CD4-positive, alpha-beta T cell treated with Interleukin-4 for 4 hours (primary cell): ENCODE measurements around the gene RNF183.

Experiments used
- DNase-seq: peaks from one replicate; pipeline ENCODE4 v3.0.0-alpha.2; 2020

Gene RNF183

GRCh38 chr9:113302792-113303418 lies at the start of gene RNF183:
TSS of gene RNF183 (minus strand) at chr9:113303376. CDS start at chr9:113298184, 5,192 bp downstream.
- no peak for DNase-seq

DNA sequence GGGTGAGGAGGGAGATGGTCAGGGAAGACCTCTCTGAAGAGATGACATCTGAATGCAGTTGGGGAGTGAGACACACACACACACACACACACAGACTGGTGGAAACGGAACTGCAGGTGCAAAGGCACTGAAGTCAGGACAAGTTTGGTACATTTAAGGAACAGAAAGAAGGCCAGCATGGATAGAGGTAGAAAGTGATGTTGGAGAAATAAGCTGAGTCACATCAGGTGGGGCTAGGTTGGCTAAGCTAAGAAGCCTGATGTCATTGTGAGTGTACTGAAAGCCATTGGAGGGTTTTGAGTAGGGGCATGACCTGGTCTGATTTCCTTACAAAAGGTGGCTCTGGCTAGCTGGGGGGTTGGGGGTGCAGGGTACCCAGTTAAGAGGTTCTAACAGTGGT lies 49.2 kb upstream of the RNF183 start:
- no peak for DNase-seq

GRCh38 chr9:113352006-113352405 lies 48.8 kb upstream of the RNF183 start:
- no peak for DNase-seq

DNA sequence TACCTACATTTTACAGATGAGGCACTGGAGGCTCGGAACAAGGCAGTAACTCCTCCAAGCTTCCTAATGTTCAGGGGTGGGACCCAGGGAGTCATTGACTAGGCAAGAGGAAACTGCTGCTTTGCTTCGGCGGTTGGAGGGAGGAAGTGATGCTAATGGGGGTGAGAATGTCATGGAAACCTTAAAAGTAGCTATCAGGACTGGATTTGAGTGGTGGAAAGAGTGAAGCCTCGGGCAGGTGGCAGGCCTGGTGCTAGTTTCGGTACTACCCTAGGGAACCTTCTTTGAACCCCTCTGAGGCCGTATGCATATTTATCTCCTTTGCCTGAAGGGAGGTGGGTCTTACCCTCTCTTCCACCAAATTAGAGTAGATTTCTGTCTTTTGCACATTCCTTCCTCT lies 47.8 kb upstream of the RNF183 start:
- DNase-seq = peak; percentile 26

GRCh38 chr9:113350107-113350661 lies 47.0 kb upstream of the RNF183 start:
- no peak for DNase-seq

GRCh38 chr9:113349445-113350094 lies 46.4 kb upstream of the RNF183 start, which contains the start of gene BSPRY:
TSS of gene BSPRY (plus strand) at chr9:113349541. CDS start at chr9:113349580, 39 bp downstream.
- peak; percentile 12 for DNase-seq

DNA sequence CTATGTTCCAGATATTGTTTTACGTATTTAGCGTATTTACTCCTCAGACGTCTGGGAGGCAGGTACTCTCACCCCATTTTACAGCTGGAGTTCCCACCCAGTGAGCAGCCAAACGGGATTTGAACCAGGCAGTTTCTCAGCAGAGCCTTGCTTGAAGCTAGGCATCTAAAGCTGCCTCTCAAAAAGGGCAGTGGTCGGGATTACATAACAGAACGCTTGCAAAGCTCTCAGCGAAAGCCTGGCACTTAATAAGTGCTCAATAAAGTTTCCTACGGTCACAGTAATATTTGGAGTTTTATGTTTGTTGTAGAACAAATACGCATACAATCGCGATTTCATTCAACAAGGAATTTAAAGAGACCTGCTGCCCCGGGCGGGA lies 45.9 kb upstream of the RNF183 start:
- DNase-seq = no peak

DNA sequence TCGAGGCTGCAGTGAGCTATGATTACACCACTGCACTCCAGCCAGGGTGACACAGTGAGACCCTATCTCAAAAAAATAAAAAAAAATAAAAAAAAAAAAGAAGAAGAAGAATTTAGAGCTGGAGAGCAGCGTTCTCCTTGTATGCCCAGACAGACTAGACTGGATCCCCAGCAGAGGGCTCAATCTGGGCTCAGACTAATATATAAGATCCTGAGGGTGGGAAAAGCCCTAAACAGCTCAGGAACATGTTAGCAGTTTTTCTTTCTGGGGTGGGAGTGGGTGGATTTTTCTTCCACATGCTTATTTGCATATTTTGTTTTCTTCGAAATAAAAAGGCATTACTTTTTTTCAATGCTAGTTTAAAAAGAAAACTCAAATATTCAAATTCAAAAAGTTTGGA lies 45.3 kb upstream of the RNF183 start:
- no peak for DNase-seq

- DNase-seq = no peak
These were observed 42.5 kb upstream of the RNF183 start for GRCh38 chr9:113345671-113346070.

GRCh38 chr9:113345190-113345589 lies 42.0 kb upstream of the RNF183 start:
- DNase-seq = no peak

- DNase-seq = no peak
These were observed 40.6 kb upstream of the RNF183 start for GRCh38 chr9:113343732-113344231.

DNA sequence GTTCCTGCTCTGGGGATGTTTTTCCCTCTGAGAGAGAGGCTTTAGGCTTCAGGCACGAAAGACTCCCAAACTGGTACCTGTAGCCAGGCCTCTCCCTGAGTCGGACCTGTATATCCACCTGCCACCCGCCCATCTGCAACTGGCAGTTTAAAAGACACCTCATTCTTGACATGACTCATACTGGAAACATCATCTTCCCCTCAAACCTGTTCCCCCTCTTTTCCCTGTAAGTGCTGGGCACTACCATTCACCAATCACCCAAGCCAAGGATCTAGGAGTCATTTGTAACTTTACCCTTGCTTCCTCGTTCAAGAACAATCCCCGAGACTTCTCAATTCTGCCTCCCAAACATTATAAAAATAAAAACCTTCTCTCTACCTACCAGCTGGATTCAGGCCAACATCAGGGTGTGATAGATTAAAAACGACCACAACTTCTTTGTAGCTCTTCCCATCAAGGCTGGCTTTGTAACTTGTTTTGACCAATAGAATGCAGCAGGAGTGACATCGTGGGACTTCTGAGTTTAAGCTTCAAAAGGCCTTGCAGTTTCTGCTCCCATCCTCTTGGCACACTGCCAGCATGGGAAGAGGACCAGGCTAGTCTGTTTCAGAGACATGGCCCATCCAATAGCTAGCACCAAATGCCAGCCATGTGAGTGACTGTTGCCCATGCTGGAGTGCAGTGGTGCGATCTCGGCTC lies 38.7 kb upstream of the RNF183 start:
- peak; percentile 18 for DNase-seq

DNA sequence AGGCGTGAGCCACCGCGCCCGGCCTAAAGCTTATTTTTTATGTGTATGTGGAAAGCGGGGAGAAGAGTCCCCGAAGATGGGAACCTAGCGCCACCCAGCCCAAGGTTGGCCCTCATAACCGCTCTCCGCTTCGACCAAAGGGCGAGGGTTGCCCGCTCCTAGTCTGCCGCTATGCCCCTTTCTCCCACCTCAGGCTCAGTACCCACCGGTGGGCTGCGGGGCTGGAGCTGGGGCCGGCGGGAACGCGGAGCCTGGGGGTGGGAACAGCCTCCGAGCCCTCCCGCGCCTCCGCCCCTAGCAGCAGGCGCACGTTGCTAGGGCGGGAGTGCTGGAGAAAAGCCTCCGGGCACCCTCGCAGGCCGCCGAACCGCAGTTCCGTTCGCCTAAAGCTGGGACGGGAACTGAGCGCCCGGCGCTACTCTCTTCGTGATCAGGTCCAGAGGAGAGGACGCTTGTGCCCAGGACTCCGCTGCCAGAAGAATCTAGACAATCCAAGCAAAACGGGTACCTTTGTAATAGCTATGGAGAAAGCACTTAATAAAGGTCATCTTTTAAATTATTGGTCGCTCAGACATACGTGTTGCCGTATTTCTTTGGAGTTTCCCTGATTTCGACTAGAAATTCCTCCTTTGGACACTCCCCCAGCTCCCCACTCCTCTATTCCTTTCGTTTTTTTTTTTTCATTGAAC lies 37.0 kb upstream of the RNF183 start, which contains the start of gene WDR31:
WDR31 (minus strand) TSS at position 265 of the 689 bp plus-strand sequence. CDS start 8,253 bp downstream, outside the sequence.
- DNase-seq = peak; percentile 77

DNA sequence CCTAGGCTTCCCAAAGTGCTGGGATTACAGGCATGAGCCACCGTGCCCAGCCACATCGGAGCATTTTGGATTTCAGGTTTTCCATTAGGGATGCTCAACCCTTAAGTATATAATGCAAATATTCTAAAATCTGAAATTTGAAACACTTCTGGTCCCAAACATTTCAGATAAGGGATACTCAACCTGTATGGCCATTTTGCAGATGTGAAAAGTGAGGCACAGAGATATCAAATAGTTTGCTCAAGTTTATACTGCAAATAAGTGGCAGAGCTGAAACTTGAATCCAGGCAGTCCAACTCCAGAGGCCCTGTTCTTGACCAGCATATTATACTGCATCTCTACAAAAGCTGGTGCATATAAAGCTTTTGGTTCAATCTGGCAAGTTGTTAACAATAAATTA lies 34.5 kb upstream of the RNF183 start:
- DNase-seq = no peak

DNA sequence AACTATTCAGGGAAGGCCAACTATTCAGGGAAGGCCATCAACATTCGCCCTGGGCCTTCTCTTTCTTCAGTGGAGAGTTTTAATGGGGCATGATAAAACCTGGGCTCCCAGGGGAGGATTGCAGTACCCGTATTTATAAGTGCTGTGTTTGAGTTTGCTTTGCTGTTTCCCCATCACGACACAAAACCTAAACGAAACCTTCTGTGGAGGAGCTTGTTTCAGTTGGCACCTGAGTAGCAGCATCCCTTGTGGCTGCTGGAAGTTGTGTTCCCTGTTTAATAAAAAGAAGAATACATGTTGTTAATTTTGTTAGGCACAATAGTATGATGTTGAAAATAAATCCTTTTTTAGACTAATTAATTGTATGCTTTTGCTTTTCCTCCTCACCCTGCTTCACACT lies 28.6 kb upstream of the RNF183 start:
- DNase-seq = no peak

DNA sequence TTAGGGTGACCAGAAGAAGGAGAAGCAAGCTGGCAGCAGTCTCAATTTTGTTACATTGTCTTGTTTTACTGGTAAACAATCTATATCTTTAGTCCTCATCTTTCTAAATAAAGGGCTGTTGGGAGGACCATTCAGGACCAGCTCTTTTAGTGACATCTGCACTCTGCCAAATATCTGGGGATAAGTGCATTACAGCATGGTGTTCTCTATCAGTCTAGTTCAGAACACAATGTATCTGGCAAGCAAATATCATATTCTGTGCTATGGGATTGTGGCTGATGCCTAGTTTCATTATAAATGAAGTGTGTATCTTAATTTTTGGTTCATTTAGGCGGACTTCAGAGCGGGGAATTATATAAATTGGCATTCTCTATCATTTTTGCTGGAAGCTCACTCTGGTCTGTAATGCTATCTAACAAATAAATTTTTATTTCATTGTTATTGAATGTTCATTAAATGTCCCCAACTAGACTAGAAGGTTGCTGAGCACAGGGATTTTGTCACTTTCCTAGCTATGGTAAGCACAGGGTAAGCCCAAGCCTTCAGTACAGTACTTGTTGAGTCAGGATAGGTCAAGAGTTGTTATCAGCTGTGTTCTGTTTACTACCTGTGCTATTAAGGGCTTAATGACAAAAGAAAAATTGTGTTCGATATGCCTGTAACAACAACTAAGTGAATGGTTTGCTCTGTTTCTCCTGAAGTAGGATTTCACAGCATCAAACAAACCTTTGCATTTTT lies 25.0 kb upstream of the RNF183 start:
- DNase-seq = no peak

- no peak for DNase-seq
These were observed 23.1 kb upstream of the RNF183 start for GRCh38 chr9:113326230-113326629.

- DNase-seq = no peak
These were observed 19.5 kb upstream of the RNF183 start for GRCh38 chr9:113322671-113323070.

DNA sequence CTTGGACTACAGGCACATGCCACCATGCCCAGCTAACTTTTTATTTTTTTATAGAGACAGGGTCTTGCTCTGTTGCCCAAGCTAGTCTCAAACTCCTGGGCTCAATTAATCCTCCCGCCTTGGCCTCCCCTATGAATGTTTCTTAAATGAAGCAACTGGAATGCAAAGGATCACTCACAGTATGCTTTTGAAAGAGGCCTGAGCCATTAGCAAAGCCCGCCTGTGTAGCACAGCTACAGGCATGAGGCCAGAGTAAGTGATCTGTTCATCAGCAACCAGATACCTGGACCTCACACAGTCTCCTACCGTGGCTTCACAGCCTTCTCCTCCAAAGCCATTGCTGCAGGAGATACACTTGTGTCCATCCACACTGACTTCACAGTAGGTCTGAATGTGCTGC lies 16.9 kb upstream of the RNF183 start:
- no peak for DNase-seq

- no peak for DNase-seq
These were observed 15.9 kb upstream of the RNF183 start for GRCh38 chr9:113319054-113319453.

- no peak for DNase-seq
These were observed 14.6 kb upstream of the RNF183 start for GRCh38 chr9:113317777-113318176.

DNA sequence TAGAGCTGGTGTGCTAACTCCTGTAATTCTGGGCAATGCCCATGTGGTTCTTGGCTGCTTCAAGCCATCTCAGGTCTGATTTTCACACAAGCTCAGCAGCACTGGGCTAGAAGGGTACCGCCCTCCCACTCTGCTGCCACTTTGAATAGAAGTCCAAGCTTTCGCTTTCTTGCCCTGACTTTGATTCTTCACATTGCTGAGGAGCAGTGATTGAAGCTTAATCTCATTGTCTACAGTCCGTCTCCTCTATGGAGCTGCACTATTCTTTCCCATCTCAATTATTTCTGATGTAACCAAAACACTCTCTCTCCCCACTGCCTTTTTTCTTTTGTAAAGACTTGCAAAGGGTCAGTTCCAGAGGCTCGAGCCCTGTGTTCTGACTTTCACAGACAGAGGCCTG lies 12.9 kb upstream of the RNF183 start:
- DNase-seq = no peak
